ENCODE results near the gene CRYBB3. TPM values are rescaled to one million over a fixed set of nuclear protein-coding genes. Genes with fewer than 3 reads are reported as not detected.

Gene CRYBB3
- total and polyA plus RNA-seq, 2 donors (not counting 1 experiment from before 2014, with no cell fraction given) = not detected

DNA sequence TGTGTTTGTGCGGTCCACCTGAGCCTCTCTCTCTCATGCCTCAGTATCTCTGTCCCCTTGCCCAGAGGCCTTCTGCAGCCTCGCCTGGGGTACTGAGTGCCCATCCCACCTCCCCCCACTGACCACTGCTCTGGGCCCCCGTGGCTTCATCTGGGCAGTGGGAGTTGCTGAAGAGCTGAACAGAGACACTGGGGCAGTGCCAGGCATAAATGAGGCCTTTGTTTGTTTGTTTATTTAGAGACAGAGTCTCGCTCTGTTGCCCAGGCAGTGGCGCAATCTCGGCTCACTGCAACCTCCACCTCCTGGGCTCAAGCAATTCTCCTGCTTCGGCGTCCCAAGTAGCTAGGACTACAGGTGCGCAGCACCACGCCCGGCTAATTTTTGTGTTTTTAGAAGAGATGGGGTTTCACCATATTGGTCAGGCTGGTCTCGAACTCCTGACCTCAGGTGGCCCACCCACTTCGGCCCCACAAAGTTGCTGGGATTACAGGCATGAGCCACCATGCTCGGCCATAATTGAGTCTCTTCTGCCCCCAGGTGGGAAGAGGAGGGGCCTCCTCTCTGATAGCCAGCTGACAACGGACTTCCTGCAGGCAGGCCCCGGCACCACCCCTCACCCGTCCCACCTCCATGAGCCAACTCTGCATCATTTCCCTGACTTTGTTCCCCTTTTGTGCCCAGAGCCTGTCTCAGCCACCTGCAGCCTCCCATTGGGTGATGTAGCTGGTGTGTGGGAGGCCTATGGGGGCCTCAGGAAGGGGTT lies 9.3 kb downstream of the CRYBB3 start:
- H3K36me3 ChIP-seq (ENCODE audit: control insufficient read depth, insufficient read depth, low read length) = no peaks in the 10 kb centered on the region
- H3K79me2 ChIP-seq (ENCODE audit: control insufficient read depth, insufficient read depth, low read length) = no peaks in the 10 kb centered on the region
- no peak overlapping the region for H3K9ac ChIP-seq (ENCODE audit: insufficient read depth, low read length)
- TF ChIP-seq, protein P1, sequence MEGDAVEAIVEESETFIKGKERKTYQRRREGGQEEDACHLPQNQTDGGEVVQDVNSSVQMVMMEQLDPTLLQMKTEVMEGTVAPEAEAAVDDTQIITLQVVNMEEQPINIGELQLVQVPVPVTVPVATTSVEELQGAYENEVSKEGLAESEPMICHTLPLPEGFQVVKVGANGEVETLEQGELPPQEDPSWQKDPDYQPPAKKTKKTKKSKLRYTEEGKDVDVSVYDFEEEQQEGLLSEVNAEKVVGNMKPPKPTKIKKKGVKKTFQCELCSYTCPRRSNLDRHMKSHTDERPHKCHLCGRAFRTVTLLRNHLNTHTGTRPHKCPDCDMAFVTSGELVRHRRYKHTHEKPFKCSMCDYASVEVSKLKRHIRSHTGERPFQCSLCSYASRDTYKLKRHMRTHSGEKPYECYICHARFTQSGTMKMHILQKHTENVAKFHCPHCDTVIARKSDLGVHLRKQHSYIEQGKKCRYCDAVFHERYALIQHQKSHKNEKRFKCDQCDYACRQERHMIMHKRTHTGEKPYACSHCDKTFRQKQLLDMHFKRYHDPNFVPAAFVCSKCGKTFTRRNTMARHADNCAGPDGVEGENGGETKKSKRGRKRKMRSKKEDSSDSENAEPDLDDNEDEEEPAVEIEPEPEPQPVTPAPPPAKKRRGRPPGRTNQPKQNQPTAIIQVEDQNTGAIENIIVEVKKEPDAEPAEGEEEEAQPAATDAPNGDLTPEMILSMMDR (conservative IDR thresholded peaks at IDR 0.05 in 1 of 2, IDR thresholded peaks at IDR 0.05 in 1 of 2; ENCODE audit: low read depth in 1 of 2, low read length in 2 of 2) = no peak
- TF ChIP-seq EZH2 (IDR thresholded peaks at IDR 0.05; ENCODE audit: low read length, missing control alignments) = no peak
- H4K20me1 ChIP-seq (ENCODE audit: control insufficient read depth, extremely low read depth, insufficient read depth, low read length) = no peaks in the 10 kb centered on the region
- no peak overlapping the region for H2AFZ ChIP-seq (ENCODE audit: low read length)
- no peak overlapping the region for H3K4me3 ChIP-seq (replicated peaks in 1 of 4; ENCODE audit: control extremely low read depth in 1 of 4, insufficient read depth in 1 of 4, low read depth in 3 of 4, low read length in 4 of 4)
- no peaks in the 10 kb centered on the region for H3K9me3 ChIP-seq (ENCODE audit: control insufficient read depth, insufficient read depth, low read depth, low read length)
- no peak overlapping the region for H3K27ac ChIP-seq (ENCODE audit: insufficient read depth, low read length)
- no peaks in the 10 kb centered on the region for H3K27me3 ChIP-seq (ENCODE audit: control insufficient read depth, insufficient read depth, low read length)
- H3K4me2 ChIP-seq (ENCODE audit: extremely low read depth, insufficient read depth, low read length) = no peak overlapping the region
- no peak for DNase-seq (ENCODE audit: low read depth in 2 of 2)
- H3K4me1 ChIP-seq (ENCODE audit: control insufficient read depth, extremely low read depth, insufficient read depth, low read length) = no peaks in the 10 kb centered on the region

DNA sequence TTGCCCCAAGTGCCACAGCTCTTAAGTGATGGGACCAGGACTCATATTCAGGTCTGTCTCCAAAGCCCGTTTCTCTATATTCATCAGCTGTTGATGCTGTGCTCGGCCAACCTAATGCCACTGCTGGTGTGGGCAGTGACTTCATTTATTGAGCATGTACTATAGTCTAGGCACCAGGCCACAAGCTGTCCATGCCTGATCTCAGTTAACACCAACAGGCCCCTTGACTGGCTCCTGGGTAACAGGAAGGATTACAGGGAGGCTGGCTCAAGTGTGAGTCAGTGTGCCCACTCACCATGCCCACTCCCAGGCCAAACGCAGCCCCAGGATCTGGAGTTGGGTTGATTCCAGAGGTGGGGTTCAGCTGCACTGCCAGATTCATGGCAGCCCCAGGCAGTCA lies 11.1 kb downstream of the CRYBB3 start:
- Histone ChIP-seq H3K27ac (ENCODE audit: insufficient read depth, low read length) (no peak overlapping the region), H2AFZ (ENCODE audit: low read length) (no peak overlapping the region), H3K36me3 (ENCODE audit: control insufficient read depth, insufficient read depth, low read length) (no peaks in the 10 kb centered on the region), H3K9me3 (ENCODE audit: control insufficient read depth, insufficient read depth, low read depth, low read length) (no peaks in the 10 kb centered on the region), H3K4me3 (replicated peaks in 1 of 4; ENCODE audit: control extremely low read depth in 1 of 4, insufficient read depth in 1 of 4, low read depth in 3 of 4, low read length in 4 of 4) (no peak overlapping the region), H3K27me3 (ENCODE audit: control insufficient read depth, insufficient read depth, low read length) (no peaks in the 10 kb centered on the region), H3K79me2 (ENCODE audit: control insufficient read depth, insufficient read depth, low read length) (no peaks in the 10 kb centered on the region), H3K9ac (ENCODE audit: insufficient read depth, low read length) (no peak overlapping the region), H4K20me1 (ENCODE audit: control insufficient read depth, extremely low read depth, insufficient read depth, low read length) (no peaks in the 10 kb centered on the region), H3K4me1 (ENCODE audit: control insufficient read depth, extremely low read depth, insufficient read depth, low read length) (no peaks in the 10 kb centered on the region), H3K4me2 (ENCODE audit: extremely low read depth, insufficient read depth, low read length) (no peak overlapping the region)
- TF ChIP-seq EZH2 (IDR thresholded peaks at IDR 0.05; ENCODE audit: low read length, missing control alignments) = no peak
- TF ChIP-seq, protein P1 (conservative IDR thresholded peaks at IDR 0.05 in 1 of 2, IDR thresholded peaks at IDR 0.05 in 1 of 2; ENCODE audit: low read depth in 1 of 2, low read length in 2 of 2) = no peak
- no peak for DNase-seq (ENCODE audit: low read depth in 2 of 2)

DNA sequence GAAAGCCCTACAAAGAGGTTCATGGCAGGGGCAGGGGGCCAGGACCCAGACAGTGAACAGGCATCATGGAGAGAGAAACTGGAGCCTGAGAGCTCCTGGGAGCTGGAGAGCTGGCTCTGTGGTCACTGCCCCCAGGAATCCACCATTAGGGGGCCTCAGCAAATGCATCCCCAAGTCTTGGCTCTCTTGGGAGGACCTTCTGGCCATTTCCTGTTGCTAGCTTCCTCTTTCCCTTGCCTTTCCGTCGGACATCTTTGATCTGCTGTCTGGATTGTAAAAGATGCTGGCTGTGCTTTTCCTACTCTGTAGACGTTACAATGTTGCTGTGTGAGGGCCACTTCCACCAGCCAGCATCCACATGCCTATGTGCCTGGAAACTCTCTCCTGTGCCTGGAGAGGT lies 12.7 kb downstream of the CRYBB3 start:
- no peak for DNase-seq (ENCODE audit: low read depth in 2 of 2)
- no peak overlapping the region for H2AFZ ChIP-seq (ENCODE audit: low read length)

More for the DNA sequence above, 12.7 kb downstream of the CRYBB3 start:
- H3K4me3 ChIP-seq (replicated peaks in 1 of 4; ENCODE audit: control extremely low read depth in 1 of 4, insufficient read depth in 1 of 4, low read depth in 3 of 4, low read length in 4 of 4) = no peak overlapping the region
- no peaks in the 10 kb centered on the region for H3K36me3 ChIP-seq (ENCODE audit: control insufficient read depth, insufficient read depth, low read length)
- H3K27ac ChIP-seq (ENCODE audit: insufficient read depth, low read length) = no peak overlapping the region
- no peaks in the 10 kb centered on the region for H3K9me3 ChIP-seq (ENCODE audit: control insufficient read depth, insufficient read depth, low read depth, low read length)
- H3K4me2 ChIP-seq (ENCODE audit: extremely low read depth, insufficient read depth, low read length) = no peak overlapping the region
- H3K79me2 ChIP-seq (ENCODE audit: control insufficient read depth, insufficient read depth, low read length) = no peaks in the 10 kb centered on the region
- no peaks in the 10 kb centered on the region for H4K20me1 ChIP-seq (ENCODE audit: control insufficient read depth, extremely low read depth, insufficient read depth, low read length)
- H3K27me3 ChIP-seq (ENCODE audit: control insufficient read depth, insufficient read depth, low read length) = no peaks in the 10 kb centered on the region
- no peaks in the 10 kb centered on the region for H3K4me1 ChIP-seq (ENCODE audit: control insufficient read depth, extremely low read depth, insufficient read depth, low read length)
- no peak overlapping the region for H3K9ac ChIP-seq (ENCODE audit: insufficient read depth, low read length)
- TF ChIP-seq, protein P1 (conservative IDR thresholded peaks at IDR 0.05 in 1 of 2, IDR thresholded peaks at IDR 0.05 in 1 of 2; ENCODE audit: low read depth in 1 of 2, low read length in 2 of 2) = no peak
- TF ChIP-seq EZH2 (IDR thresholded peaks at IDR 0.05; ENCODE audit: low read length, missing control alignments) = no peak
